HG02623 (cell line): ENCODE measurements around the gene IL19.

Source experiments
- ATAC-seq: cut with Tn5 transposase; IDR thresholded peaks from one replicate; pipeline ENCODE4 v1.9.1; 2021; ENCODE audit warnings: moderate library complexity; ENCODE audit not compliant: unreplicated experiment

Gene IL19

DNA sequence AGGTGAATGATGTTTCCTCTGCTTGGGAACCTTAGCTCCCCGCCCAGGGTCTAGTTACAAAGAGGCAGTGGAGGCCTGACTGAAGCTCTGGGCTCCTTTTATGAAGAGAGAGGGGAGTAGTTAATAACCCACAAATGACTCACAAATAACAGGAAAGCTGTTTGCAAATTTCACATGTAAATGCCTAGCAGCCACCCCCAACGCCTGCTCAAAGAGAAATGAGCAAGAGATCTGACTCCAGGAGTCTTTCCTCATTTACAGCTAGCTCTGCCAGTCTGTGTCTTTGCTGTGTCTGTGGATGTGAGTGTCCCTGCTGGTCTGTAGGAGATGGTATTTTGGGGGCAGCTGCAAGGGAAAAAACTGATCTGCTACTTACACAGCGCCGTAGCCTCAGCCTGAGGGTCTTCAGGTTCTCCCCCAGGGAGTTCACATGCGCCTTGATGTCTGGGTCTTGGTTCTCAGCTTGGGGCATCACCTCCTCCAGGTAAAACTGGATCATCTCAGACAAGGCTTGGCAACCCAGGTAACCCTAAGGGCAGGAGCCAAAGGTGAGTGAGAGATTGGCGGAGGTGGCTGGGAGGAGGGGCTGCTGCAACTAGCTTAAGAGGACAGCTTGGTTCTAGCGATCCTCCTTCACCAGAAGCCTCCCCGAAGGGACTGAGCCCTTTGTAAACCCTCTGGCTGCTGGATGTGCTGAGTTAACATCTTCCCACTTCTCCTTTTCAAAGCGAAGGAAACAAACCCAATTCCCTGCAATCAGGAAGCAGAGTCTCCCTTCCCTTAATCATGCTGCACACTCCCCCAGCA is at the start of gene IL19:
IL19 (plus strand) TSS at position 243 of the 807 bp plus-strand sequence. CDS start 65,890 bp downstream, outside the sequence.
- no peak for ATAC-seq

DNA sequence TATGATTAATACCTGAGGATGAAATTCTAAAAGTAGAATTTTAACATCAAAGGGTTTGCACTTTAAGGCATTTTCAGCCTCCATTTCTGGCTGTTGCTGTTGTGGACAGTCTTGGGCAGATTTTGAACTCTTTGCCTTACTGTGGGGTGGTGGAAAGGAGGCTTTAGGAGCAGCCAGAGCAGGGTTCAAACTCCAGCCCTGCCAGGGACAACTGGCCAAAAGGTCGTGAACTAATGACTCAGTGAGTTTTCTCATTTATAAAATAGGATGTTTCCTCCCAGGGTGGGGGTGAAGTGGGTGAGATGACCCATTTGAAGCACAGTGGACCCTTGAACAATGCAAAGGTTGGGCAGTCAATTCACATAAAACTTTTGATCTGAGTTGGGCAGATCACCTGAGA is 49.1 kb upstream of the IL19 start:
- ATAC-seq: no peak

GRCh38 chr1:206722751-206723461 is 47.7 kb upstream of the IL19 start:
- no peak for ATAC-seq

- no peak for ATAC-seq
These were observed 47.1 kb upstream of the IL19 start for GRCh38 chr1:206723462-206723804.

DNA sequence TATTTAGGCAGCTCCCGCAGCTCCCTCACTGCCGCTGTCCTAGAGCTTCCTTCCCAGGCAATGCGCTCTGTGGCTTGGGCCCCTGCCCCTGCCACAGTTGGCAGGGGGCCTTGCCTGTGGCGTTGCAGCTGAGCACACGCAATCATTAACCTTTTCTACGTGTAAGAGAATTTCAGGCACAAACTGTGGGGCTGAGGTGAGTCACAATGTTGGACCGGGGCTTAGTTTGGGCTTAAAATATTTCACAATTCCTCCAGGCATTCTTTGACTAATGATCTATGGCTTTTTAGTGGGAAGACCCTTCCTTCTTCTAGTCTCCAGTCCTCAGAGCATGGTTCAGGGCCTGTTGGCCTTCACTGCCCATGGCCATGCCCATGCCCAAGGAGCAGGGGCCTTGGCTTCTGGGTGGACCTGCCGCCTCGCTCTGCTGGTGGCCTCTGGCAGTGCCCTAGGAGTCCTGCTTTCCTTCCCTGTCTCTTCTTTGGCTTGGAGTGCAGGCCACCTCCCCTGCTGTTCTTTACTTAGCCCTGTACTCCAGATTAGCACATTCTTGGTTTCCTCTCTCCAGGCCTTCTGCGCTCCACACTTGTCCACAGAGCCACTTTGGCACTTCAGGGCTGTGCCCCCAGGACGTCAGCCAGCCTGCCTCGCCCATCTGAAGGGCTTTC is 46.6 kb upstream of the IL19 start:
- ATAC-seq: no peak

DNA sequence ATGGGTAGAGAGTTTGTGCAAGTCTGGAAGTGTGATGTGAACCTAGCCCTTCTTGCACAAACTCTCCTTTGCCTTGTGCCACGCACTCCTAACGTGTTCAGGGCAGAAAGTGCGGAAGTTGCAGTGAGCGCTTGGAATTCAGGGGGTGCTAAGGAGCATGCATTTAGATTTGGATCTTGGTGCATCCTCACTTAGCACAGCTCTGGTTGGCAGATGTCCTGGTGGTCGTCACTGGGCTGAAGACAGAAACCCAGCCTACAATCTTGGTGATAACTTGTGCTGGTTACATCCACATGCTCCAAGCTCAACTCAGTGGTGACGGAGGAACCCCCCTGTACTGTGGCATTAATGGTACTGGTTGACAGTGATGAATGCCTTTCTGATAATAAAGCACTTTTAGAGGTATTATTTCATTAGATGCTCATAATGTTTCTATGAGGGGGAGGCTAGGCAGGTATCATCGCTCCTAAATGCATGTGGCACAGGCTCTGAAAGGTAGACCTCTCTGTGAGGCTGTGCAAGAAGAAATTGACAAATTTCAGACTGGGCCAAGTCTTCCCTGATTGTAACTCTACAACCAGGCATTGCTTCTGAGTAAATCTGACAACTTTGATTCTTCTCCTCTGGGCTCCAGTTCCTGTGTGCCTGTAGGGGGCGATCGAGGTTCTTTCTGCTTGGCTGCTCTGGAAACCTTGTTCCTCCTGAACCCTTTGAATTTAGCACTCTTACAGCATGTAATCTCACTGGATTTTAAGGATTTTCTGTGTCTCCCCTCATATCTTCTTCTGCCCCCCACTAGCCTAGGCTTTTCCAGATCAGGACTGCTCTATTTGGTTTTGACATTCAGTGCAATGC is 45.2 kb upstream of the IL19 start:
- ATAC-seq: no peak

- no peak for ATAC-seq
These were observed 42.4 kb upstream of the IL19 start for GRCh38 chr1:206727981-206728696.

GRCh38 chr1:206728697-206728987 is 41.9 kb upstream of the IL19 start:
- no peak for ATAC-seq

DNA sequence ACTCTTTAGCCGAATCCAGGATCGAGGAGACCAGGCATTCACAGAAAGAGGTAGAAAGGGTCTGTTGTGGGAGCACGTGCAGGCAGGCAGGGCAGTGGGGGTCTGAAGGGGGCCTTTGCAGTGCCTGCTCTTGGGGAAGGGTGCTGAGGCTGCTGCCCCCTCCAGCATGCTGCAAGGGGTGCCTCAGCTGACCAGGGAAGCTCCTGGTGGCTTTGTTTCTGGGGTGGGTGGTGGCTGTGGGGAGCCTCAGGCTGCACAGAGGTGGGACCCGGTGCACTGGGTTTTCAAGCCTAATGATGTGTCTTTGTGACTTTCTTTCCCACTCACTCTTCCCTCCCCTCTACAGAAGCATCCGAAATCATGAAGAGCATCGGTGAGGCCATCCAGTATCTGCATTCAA is 41.5 kb upstream of the IL19 start:
- ATAC-seq: no peak

DNA sequence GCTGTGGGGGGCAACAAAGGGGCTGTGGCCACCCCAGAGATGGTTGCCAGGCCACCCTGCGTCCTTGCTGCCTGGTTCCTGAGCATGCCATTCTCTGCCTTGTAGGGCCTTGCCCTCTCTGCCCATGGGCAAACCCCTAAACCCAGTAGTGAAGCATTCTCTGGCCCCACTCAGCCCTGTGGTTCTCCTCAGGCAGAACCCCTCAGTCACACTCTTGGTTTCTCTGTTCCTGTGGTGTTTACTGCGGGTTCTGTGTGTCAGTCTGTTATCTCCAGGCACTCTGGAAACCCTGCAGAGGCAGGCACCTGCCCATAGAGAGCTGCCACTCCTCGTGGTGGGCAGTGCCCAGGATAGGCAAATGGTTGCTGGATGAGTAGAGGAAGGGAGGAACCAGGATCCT is 41.1 kb upstream of the IL19 start:
- ATAC-seq: no peak

GRCh38 chr1:206732508-206732907 is 38.1 kb upstream of the IL19 start:
- ATAC-seq: no peak

DNA sequence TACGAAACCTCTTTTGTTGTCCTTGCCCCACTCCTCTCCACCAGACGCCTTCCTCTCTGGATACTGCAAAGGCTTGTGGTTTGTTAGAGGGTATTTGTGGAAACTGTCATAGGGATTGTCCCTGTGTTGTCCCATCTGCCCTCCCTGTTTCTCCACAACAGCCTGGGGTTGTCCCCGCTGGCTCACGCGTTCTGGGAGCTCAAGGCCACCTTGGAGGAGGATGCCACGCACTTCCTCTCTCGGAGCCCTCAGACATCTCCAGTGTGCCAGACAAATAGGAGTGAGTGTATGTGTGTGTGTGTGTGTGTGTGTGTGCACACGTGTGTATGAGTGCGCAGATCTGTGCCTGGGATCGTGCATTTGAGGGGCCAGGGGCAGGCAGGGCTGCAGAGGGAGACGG is 37.6 kb upstream of the IL19 start:
- no peak for ATAC-seq

DNA sequence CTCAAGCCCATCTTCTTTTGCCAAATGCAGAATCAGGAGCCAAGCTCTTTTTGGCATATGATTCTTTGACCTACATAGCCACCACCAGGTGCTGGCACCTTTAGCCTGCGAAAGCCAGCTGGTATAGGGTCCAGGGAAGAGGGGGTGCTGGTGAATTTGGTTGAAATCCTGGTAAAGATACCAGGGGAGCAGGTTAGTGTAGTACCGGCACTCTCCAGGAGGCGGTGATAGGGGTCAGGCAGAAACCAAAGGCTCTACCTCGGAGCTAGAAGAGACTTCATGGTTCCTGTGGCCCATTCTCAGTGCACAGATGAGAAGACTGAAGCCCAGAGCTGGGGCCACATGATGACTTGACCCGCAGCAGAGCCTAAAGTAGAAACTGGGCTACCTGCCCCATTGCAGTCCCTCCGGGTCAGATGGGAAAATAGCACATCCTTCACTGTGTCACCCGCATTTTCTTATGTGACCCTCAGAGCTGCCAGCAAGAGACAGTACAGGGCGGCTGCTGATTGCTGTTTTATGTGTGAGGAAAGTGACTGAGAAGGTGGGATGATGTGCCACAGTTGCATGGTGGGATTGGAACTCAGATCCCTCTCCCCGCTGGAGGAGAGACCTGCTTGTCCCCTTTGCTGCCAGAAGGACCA is 36.0 kb upstream of the IL19 start:
- ATAC-seq: no peak

GRCh38 chr1:206735553-206736031 is 35.0 kb upstream of the IL19 start:
- no peak for ATAC-seq

DNA sequence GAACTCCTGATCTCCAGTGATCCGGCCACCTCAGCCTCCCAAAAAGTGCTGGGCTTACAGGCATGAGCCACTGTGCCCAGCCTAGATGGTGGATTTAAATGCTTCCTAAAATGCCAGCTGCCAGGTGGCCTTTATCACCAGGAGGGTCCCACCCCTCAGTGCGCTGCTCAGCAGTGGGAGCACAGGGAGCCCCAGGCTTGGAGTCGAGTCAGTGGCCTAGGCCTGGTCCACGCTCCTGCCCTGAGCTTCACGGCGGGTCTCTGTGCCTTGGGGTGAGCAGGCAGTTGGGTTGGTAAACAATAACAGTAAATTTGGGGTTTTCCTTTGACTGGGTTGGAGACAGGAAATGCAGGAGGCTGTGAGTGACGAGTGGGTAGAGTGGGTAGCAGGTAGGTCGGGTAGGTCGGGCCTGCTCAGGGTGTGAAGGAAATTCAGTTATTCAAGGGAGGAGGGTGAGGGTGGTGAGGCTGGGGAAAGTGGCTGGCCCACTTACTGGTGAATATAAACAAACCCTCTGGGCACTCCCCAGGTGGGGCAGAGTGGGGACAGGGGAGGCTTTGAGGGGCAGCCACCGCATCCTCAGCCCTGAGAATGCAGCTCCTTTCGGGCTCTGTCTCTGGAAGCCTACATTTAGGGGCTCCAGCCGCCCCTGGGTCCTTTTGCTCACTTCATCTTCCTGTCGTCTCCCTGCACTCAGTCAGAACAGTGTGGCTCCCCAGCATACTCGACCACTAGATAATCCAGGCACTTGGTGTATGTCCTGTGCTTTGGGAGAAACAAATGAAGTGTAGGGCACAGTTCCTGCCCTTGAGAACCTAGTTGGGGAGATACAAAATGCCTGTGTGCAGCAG is 33.5 kb upstream of the IL19 start:
- ATAC-seq: no peak

- no peak for ATAC-seq
These were observed 32.8 kb upstream of the IL19 start for GRCh38 chr1:206737729-206738201.

- no peak for ATAC-seq
These were observed 31.9 kb upstream of the IL19 start for GRCh38 chr1:206738370-206739366.
